ENCODE measurements around the gene MOV10L1.

GRCh38 chr22:50072714-50073538 is 16.9 kb upstream of the MOV10L1 start:
- no peak for TF ChIP-seq POLR2A (IDR thresholded peaks at IDR 0.05; ENCODE audit: extremely low read depth, insufficient read length)
- no peak for TF ChIP-seq CTCF (IDR thresholded peaks at IDR 0.05; ENCODE audit: low read depth, low read length)
- no peak for TF ChIP-seq MYC (IDR thresholded peaks at IDR 0.05; ENCODE audit: low read depth, low read length)
- TF ChIP-seq, protein P1, sequence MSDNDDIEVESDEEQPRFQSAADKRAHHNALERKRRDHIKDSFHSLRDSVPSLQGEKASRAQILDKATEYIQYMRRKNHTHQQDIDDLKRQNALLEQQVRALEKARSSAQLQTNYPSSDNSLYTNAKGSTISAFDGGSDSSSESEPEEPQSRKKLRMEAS (IDR thresholded peaks at IDR 0.05; ENCODE audit: low read depth, low read length), result no peak
